GM10847 (cell line): ENCODE data around the gene BLOC1S5.

Experiments
- POLR2A ChIP-seq: IDR thresholded peaks from 2 replicates; pipeline ENCODE4 v1.6.1; 2011; ENCODE audit not compliant: insufficient read length; ENCODE audit errors: extremely low read depth

Gene BLOC1S5

DNA sequence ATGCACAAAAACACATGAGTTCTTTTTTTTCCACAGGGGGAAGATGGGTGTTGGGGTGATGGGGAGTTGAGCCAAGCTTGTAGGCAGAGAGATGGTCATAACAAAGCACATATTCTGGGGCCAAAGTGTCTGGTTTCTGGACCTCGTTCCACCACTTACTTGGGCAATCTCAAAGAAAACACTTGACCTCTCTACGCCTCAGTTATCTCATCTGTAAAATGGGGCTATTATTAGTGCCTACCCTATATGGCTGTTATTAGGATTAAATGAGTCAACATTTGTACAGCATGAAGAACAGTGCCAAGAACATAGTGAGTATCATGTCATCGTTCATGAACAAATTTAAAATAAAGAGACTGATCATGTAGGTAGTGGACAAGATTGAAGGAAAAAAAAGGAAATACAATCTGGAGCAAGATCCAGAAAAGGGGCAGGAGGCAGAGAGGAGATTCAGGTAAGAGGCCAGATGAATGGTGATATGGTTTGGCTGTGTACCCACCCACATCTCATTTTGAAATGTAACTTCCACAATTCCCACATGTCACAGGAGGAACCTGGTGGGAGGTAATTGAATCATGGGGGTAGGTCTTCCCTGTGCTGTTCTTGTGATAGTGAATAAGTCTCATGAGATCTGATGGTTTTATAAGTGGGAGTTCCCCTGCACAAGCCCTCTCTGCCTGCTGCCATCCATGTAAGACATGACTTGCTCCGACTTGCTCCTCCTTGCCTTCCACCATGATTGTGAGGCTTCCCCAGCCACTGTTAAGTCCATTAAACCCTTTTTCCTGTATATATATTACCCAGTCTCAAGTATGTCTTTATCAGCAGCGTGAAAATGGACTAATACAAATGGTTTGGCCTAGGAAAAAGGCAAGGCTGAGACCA, 23.9 kb upstream of the BLOC1S5 start:
- no peak for TF ChIP-seq POLR2A

DNA sequence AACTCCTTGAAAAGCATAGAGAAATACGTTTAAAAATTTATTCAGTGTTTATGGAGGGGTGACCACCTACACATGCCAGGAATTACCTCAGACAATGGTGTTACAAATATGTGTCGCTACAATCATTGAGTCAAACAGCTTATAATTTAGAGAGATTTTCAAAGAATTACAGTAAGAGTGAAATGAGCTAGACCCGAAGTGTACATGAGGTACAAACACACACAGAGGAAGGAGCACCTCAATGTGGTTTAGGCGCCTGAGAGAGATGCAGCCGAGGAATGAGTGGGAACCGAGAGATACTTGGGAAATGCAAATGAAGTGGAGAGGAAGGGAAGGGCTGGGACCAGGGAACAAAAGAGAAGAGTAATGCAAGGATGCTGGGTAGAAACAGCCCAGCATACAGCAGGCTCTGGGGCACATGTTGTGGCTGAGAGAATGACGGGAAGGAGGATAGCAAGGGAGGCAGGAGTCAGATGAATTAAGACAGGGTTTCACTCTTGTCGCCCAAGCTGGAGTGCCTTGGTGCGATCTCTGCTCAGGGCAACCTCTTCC, 22.6 kb upstream of the BLOC1S5 start:
- TF ChIP-seq POLR2A = no peak

DNA sequence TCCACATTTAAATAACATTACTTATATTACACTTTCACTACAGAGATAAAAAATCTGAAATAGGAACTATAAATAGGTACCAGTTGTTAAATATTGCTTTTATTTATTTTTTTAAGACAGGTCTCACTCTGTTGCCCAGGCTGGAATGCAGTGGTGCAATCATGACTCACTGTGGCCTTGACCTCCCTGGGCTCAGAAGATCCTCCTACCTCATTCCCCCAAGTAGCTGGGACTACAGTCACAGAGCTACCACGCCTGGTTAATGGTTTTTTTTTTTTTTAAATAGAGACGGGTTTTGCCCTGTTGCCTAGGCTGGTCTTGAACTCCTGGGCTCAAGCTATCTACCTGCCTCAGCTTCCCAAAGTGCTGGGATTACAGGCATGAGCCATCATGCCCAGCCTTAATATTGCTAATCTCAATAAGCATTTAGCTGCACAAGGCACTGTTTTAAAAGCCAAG, 20.9 kb upstream of the BLOC1S5 start:
- TF ChIP-seq POLR2A = no peak

DNA sequence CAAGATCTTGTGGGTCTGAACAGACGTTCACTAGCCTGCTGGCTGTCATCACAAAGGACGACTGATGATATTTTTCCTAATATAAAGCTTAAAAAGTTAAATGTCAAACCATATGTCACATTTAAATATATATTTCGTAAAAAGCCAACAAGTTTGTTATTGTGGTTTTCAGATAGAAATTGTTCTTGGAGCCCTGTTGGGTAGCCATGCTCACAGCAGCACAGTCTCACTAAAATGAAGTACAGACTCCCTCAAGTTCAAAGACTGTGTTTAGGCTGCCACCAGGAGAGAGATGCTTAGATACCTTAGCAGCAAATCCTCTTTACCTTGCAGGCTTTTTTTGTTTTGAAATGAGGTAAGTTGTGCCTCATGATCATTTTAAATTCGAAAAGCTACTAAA, 20.4 kb upstream of the BLOC1S5 start:
- TF ChIP-seq POLR2A = no peak

DNA sequence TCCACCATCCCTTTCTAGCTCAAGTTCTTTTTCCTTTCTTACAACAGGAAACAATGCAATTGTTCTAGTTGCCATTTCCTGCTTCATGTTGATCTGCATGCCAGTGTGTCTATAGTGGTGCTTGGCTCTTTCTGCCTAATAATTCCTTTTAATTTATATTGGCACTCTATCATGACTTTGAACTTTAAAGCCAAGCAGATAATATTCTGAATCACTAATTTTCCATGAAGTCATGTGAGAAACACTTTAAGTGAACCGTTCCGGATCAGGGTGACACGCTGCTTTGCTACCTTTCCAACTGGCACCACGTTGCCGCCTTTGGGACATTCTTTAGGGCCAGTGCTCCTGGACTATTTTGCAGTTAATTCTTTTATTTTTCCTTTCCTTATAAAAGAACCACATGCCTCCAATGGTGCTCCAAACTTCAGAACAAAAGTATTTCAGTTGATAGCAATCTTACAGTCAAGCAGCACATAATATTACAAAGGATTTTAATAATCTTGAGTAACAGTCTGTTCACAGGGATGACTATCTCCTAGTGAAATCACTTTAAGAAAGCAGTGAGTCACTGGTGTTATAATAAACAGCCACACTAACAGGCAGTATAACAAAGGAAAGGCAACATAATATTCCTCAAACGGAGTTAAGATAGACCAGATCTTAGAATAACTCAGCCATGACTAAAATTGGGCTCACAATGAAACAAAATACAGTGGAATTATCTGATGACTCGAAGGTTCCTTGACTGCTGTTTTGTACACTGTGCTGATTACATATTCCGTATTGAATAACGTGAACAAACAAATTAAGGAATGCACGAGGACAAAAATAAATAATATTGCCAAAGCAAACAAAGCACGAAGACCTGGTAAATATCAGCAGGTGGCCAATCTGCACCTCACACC, 19.0 kb upstream of the BLOC1S5 start:
- no peak for TF ChIP-seq POLR2A

DNA sequence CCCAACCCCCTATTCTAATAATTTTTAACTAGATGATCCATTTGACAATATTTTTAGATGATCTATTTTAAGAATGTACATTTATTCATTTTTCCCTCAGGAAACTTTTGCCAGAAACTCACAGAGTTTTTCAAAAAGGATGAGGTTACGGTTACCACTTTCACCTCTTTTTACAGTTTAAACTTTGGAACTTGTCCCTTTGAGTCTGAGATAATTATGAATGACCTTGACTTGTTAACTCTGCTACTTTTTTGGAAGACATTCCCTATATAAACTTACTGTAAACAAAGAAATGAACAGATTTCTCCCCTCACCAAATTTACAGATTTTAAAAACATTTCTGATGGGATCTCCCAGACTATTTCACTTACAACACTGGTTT, 18.4 kb upstream of the BLOC1S5 start:
- TF ChIP-seq POLR2A = no peak

DNA sequence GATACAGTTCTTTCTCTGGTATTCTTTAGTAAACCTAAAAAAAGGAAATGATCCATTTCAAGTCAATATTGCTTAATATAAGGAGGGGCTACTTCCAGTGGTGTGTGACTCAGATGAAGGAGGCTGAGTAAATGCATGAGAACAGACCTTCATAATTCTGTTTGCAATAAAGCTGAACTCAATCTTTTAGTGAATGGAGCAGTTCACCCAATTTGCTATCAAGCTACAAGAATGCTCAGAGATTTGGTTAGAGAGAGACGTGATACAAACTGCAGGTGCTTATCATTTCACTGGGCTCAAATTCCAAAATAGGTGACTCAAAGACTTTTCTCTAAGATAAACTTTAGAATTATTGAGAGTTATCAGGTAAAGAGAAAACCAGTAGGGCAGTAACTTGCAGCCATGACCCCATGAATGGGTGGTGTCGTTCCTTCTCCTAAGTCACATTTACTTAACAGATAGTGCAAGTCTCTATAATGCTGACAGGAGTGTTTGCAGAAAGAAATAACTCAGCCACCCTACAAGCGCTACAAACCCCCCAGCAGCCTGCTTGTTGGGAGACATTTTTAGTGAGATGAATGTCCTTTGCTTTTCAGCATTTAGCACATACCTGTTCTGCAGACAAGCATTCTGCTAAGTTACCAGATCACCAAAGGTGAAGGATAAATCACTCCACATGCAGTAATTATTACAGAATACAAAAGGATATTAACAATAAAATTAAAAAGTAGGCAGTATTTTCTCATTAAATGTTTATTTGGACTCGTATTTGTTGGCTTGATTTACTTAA, 16.4 kb upstream of the BLOC1S5 start:
- TF ChIP-seq POLR2A = no peak

DNA sequence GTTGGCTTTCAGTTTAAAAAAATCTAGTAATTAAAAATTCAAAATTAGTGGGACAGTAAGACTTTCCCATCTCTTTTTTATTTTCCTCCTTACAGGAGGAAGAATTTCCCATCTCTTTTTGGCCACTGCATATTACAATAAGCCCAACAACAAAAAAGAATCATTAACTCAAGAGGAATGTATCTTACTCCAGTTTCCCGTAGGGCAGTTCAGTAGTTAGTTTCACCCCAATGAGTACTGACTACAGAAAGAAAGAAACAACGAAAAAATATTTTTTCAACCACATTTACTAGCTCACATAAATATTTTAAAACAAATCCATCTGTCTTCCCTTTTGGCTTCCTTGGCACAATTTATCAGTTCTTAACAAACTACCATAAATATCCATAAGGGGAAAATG, 14.9 kb upstream of the BLOC1S5 start:
- no peak for TF ChIP-seq POLR2A

DNA sequence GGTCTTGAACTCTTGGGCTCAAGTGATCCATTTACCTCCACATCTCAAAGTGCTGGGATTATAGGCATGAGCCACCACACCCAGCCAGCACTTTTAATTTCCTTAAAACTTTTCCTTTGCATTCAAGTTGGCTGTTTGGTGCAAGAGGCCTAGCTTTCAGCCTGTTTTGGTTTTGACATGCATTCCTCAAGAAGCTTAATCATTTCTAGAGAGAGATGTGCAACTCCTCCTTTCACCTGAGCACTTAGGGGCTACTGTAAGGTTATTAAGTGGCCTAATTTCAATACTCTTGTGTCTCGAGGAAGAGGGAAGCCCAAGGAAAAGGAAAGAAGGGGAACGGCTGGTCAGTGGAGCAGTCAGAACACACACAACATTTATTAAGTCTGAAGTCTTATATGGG, 13.8 kb upstream of the BLOC1S5 start:
- no peak for TF ChIP-seq POLR2A

DNA sequence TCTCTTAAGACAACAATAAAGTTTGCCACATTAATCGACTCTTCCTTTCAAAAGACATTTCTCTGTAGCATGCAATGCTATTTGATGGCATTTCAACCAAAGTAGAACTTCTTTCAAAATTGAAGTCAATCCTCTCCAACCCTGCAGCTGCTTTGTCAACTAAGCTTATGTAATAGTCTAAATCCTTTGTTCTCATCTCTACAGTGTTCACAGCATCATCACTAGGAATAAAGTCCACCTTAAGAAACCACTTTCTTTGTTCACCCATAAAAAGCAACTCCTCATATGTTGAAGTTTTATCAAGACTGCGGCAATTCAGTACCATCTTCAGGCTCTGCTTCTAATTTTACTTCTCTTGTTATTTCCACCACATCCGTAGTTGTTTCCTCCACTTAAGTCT, 11.5 kb upstream of the BLOC1S5 start:
- TF ChIP-seq POLR2A = no peak

DNA sequence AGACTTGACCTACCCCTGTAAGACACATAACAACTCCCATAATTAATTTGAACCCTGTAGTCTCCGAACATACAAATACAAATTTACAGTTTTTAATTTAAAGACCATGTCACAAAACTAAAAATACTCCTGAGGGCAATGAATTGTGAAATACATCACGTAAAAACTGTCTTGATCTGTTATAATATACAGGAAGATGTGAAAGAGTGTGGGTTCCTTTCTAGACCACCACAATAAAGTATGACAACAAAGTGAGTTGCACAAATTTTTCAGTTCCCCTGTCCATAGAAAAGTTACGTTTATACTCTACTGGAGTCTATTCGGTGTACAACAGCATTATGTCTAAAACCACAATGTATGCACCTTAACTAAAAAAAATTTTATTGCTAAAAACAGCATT, 11.0 kb upstream of the BLOC1S5 start:
- TF ChIP-seq POLR2A = no peak

DNA sequence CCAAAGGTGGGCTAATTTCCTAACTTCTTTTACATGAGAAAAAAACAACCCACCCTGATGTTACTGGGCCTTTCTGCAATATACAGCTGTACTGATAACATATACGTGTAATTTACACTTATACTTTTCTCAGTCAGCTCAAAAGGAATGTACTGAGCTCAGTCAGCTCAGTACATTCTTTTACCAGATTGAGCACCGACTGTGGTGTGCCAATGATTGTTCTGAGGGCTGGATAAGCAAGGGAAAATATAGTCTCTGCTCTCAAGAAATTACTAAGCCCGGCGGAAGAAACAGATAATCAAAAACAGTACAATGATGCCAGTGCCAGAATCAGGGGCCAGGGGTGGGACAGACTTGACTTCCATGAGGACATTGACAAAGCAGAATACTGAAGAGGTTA, 10.0 kb upstream of the BLOC1S5 start:
- TF ChIP-seq POLR2A = no peak

DNA sequence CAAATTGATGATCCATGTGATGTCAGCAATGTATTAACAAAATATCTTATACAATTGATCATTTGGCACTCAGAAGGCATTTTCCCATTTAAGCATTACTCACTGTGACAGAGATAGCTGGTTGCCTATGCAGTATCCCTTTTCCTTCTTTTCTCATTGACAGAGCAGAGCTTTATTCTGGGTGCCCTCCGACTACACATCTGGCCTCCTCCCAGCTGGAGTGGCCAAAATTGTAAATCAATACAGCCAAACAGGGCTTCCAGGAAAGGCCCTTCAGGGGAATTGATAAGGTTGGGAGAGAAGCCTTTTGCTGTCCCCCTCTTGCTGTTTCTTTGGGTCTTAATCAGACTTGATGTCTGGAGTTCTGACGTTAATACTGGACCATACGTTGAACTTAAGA, 9.6 kb upstream of the BLOC1S5 start:
- no peak for TF ChIP-seq POLR2A

DNA sequence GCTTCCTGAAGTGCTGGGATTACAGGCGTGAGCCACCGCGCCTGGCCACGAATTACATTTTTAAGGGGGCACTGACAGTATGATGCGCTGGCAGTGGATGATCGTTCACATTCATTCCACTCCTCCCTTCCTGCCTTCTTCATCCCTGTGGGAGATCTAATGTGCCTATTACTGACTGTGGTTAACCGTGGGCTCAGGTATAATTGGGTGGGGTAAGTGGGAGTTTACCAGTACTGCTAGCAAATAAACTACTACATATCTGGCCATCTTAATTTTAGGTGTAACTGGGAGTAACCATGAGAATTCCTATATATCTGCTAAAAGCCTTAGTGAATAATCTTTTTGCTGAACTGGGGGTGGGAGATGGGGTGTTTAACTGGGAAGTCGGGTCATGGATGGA, 6.5 kb upstream of the BLOC1S5 start:
- TF ChIP-seq POLR2A = no peak
